HG03442 (cell line): Measurements from ENCODE around the gene HERPUD2.
"Not testable (repeated sequence)": the region's sequence is repeated elsewhere in the genome, so short reads cannot be mapped to it uniquely, and the experiment has no call there.

Source experiments
- ATAC-seq: cut with Tn5 transposase; IDR thresholded peaks from one replicate; pipeline ENCODE4 v1.9.1; 2021; ENCODE audit warnings: mild to moderate bottlenecking, moderate library complexity; ENCODE audit not compliant: unreplicated experiment

HERPUD2 gene

DNA sequence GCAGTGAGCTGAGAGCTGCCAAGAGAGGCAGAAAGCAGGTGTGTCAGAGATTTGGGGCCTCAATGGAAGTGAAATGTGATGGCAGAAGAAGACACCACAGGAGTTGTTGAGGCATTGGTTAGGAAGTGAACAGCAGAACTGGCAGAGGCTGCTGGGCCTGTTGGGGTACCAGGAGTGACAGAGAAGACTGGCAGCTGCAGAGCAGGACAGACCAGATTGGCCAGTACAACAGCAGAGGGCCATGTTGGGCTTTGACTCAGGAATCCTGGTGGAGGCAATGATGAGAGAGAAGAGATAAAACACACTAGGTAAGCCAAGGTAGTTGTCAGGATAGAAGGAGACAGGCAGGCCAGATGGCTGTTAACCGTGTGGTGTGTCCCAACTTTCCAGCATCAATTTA lies 19.9 kb upstream of the HERPUD2 start:
- ATAC-seq: no peak

DNA sequence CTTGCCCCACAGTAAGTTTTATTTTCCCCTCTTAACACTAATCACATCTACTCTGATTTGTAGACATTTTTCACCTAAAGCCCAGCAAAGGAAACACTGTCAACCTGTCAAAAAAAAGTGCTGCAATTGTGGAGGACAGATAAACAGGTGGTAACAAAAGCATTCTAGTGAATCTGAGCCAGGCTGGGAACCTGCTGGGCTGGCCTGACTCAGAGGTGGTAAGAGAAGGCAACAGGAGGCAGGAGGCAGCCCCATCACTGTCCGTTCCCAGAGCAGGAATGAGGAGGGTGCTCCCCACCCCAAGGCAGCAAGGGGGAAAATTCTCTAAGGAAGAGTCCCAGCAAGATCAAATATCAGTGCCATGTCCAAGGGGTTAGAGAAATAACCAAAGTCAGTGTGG lies 19.5 kb upstream of the HERPUD2 start:
- no peak for ATAC-seq

DNA sequence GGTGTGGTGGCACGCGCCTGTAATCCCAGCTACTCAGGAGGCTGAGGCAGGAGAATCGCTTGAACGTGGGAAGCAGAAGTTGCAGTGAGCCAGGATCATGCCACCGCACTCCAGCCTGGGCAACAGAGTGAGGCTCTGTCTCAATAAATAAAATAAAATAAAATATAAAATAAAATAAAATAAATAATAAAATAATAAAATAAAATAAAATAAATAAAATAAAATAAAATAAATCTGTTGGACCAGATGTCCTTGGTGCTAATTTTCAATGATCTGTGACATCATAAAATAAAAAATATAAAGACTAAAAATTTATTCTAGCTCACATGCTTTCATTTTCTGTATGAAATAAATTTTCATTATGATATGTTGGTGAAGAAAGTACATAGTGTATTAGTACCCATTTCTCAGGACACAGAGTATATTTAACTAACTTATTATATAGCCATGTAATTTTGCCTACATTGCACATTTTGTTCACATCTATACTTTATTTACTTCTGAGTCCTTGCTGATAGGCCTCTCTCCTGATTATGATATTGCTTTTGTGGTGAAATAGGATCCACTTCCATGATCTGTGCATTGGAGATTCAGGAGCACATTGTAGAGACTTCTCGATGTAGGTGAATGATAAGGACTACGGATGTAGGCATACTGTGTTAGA lies 17.8 kb upstream of the HERPUD2 start:
- no peak for ATAC-seq

DNA sequence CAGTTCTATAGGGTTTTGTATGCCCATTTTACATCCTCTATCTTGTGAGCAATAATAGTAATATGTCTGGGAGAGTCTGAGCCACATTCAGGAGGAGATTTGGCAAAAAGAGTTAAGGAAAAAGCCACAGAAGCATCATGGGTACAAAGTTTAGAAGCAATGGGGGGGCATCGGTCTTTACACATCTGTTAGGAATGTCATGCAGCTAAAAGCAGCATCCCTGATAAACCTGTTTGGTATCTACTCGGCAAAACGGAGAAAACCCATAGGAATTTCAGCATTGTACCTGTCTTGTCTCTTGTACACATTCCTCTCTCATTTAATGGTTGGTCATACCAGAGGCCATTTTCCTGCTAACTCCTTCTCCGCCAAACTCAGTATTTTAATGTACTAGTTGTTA lies 12.5 kb upstream of the HERPUD2 start:
- ATAC-seq: no peak

DNA sequence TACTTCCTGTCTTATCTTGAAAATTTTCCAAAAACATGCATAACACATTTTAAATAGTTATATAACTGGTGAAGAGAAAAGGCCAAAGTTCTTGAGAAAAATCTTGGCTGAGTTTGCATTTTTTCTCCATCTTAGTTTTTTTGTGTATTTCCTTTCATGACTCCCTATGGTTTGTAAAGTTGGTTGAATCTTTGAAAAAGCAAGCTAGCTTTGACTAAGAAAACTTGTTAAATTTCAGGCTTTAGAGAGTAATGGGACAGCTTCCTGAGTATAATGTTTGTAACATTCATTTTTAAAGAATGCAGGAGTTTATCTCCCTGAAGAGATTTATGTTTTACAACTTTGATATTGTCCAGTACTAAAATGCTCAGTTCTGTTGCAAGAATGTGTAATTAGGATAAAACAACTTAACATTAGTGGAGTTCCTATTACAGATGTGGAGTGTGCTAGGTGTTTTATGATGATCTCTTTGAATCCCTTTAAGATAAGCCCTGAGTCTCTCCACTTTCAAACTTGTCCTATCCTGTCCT lies 11.1 kb upstream of the HERPUD2 start:
- no peak for ATAC-seq

DNA sequence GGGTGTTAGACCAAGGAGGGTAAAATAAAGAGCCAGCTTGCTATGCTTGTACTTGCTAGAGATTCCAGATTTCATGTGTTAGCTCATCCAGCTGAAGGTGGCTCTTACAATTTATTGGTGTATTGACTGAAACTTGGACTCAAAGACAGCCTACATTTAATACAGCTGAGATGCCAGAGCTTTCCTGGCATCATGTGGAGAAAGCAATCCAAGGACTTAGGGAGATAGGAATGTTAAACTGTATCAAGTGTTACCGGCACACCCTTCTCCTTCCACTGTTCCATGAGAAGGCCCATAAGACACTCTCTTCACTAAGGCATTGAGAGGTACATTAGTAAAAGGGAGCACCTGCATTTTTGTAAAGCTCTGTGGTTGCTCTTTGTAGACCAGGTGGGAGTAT lies 9.3 kb upstream of the HERPUD2 start:
- ATAC-seq: no peak

DNA sequence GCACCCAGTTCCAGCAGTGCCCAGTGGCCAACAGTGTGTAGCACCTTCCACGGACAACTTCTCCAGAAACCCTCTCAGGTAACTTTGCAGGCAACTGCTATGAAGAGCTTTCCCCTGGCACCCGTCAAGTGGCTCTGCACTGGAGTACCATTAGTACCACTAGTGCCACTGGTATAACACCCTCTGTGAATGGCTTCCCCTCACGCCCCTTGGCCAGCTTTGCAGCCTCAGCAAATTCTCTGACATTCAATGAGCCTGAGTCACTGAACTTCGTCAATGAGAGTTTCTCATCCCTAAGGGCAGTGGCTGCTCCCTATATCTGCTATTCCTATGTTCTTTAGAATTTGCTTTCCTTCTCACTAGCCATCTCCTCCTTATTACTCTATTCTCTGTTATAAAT lies 7.6 kb upstream of the HERPUD2 start:
- ATAC-seq: no peak

DNA sequence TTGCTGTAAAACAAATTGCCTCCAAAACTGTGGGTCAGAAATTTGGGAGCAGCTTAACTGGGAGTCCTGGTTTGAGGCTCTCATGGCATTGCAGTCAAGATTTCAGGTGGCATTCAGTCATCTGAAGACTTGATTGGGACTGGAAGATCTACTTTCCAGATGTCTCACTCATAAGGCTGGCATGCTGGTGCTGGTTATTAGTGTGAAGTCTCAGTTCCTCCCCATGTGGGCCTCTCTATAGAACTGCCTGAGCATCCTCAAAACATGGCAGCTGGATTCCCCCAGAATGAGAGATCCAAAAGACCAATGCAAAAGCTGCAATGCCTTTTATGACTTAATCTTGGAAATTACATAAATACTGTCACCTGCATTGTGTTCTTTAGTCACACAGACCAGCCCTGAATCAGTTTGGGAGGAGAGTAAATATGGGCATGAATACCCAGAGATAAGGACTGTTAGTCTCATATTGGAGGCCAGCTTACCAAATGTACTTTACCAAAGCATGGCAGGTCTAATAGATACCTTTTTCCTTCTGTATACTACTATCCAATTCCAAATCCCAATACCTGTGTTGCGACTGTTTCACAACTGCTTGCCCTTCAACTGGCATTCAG lies 6.5 kb upstream of the HERPUD2 start:
- ATAC-seq: peak; percentile 79

DNA sequence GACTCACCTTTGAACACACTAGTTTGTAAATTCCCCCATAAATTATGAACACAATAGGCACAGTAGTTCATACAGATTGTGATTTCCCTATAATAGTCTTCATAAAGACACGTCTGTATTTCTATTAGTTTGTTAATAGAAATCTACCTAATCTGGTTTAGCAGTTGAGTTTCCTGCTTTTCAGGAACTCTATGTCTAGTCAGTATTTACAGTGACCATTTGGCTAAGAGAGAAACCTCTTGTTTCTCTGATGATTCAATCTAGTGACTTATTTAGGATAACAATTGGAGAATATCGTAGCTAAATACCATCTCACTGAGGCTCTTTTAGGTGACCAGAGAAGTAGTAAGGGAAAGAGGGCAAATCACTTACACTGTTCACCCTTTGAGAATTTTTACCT lies 5.9 kb upstream of the HERPUD2 start:
- no peak for ATAC-seq

DNA sequence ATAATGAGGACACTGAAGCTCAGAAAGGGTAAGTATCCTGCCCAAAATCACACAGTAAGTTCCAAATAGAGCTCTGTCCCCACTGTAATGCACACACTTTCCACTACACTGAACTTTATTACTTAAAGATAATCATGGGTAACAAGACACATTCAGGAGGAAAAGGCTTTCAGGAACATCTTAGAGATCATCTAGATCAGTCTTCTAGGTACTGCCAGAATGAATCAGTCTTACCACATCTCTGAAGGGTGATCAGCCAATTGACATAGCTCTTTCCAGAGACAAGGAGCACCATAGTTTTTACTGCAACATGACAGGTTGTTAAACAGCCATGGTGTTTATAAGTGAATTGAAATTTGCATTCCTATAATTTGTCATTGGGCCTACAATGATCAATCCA lies 5.4 kb upstream of the HERPUD2 start:
- ATAC-seq: no peak

DNA sequence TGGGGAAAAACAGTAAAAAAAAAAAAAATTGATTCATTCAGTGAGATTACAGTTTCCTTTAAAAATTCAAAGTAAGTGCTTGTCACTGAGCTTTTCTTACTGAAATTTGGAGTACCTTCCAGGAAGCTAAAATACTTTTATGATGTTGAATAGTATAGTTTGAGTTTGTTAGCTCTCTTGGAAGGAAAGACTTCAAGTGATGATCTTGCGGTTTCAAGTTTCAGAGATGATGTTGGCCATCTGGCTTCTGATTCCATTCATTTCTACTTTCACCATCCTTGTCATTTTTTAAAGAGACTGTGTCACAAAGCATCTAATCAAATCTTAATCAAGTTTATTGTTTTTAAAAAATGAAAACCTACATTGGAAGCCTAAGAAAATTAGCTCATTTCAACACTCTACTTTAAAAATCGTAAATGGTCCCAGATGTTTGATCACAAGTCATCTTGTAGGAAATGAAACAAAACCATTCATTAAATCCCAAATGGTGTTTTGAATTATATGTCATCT lies 4.9 kb upstream of the HERPUD2 start:
- no peak for ATAC-seq

DNA sequence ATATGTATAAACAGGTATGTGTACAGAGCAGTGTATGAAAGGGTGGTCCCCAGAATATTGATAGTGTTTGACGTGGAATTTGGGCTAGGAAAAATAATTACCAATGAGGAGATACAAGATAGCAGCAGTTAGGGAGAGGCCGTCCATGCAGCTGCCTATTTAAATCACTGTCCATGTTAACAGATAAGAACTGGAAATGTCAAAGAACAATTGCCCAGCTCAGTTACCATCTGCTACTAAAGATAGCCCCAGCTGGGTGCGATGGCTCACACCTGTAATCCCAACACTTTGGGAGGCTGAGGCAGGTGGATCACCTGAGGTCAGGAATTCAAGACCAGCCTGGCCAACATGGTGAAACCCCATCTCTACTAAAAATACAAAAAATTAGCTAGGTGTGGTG lies 3.4 kb upstream of the HERPUD2 start:
- not testable (repeated sequence) for ATAC-seq

DNA sequence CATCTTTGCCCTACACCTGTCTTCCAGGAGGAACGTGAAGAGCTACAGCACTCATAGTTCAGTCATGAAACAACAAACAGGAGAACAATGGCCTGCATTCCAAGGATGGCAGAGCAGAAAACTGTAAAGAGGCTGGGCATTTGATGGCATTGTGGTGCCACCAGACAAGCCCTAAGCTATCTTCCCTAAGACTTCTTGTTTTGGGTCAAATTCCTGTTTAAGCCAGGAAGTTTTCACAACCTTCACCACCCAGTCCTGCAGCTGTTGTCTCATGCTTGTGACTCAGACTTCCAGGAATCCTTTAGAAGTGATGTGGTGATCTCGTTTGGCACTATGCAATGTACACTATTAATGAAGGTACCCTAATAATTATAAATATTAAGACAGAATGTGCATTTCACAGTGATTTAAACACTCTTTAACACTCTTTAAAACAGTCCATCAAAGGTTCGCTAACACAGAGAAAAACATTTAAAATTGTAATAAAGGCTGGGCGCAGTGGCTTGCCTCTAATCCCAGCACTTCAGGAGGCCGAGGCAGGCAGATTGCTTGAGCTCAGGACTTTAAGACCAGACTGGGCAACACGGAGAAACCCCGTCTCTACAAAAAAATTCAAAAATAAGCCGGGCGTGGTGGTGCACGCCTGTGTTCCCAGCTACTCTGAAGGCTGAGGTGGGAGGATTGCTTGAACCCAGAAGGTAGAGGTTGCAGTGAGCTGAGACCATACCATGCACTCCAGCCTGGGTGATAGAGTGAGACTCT lies 2.7 kb upstream of the HERPUD2 start:
- no peak for ATAC-seq

DNA sequence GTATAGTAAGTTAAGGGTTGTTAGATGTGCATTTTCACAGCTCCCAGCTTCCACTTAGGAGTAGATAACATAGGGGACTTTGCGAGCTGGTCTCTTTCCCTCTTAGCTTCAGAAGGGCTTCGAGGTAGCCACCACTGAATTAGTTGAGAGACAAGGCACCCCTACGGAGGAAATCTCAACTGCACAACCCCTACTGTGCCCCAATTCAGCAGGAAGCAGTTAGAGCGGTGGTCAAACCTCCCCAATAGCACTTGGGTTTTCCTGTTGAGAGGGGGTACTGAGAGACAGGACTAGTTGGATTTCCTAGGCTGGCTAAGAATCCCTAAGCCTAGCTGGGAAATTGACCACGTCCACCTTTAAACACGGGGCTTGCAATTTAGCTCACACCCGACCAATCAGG lies 1.1 kb upstream of the HERPUD2 start:
- ATAC-seq: no peak

DNA sequence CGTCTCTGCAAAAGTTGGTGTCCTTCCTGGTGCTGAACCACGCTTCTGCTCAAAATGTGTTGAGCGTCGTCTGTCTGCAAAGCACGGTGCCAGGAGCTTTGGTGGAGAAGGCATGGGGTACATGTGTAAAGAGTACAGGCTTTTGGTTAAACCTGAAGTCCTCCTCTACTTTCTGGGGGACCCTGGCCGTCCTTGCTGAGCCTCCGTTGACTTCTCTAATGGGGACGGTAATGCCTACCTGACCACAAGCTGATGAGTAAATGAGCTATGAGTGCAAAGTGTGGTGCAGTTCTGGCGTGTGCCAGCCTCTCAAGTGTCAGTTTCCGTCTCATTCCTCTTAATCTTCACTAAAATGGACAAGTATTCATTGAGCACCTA lies 527 bp upstream of the HERPUD2 start:
- ATAC-seq: no peak

DNA sequence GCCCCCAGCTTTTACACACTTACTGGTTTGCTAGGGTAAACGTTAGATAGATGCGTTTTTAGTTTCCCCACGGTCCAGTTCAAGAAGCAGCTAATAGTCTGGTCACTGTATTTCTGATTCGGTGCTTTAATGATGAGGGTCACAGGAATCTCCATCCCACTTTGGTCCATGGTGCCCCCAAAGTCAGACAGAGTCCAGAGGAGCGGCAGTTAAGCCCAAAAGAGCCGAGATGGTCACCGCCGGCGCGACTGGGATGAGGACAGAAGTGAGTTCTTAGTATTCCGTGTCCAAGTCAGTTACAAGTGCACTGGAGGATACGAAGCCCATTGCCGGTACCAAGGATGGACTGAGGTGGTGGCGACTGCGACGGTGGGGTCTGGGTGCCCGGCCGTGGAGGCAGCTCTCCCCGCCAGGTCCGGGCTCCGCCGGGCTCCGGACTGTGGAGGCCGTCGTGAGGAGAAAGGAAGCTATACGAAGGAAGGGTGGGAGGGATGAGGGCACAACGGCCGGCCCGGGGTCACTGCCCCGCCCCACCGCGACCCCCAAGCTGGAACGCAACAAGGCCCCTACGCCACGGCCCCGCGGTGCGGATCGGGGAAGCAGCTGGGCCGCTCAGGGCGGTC lies 663 bp downstream of the HERPUD2 start:
- peak; percentile 14 for ATAC-seq

DNA sequence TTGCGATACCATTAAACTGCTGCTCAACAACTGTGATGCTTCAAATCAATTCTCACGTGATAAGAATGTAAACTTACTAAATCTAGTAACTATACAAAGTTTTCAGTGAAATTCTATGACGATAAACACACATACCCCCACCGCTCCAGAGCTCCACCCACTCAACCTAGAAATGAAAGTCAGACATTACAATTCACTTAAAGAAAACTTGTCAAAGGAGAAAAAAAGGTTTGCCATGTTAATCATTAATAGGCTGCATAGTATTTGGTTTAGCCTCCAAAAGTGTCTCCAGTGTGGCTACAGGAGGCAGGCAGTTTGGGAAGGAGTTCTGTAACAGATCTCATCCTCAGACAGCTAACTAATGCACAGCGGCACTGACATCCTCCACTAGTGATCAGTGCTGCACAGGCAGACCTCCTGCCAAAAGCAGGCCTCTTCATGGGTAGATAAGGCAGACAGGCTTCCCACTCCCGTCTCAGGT lies 3.1 kb downstream of the HERPUD2 start:
- ATAC-seq: no peak

DNA sequence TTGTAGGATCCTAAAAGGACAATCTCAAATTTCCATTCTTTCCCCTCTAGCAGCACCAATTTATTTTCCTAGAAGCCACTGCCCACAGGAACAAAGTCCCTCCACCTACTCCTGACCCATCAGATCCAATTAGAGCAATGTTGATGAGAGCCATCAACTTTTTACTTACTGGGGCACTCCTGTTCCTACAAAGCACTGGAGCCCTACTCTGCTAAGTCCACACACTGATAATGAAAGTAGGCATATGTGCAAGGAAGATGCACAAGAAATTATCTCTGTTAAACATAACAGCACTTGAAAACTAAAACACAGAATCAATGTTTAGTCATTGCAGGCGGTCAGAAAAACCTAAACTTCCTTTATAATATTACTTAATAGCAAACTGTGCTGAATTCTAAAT lies 3.6 kb downstream of the HERPUD2 start:
- ATAC-seq: no peak

DNA sequence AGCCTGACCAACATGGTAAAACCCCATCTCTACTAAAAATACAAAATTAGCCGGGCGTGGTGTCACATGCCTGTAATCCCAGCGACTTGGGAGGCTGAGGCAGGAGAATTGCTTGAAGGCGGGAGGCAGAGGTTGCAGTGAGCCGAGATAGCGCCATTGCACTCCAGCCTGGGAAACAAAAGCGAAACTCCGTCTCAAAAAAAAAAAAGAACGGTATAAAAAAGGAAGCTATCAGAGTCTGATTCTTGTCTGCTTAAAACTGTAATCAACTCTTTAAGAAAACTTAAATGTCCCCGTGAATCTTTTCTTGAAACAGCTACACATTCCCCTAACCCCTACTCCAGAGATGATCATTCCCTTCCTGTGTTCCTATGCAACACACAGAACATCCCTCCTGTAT lies 4.3 kb downstream of the HERPUD2 start:
- not testable (repeated sequence) for ATAC-seq

DNA sequence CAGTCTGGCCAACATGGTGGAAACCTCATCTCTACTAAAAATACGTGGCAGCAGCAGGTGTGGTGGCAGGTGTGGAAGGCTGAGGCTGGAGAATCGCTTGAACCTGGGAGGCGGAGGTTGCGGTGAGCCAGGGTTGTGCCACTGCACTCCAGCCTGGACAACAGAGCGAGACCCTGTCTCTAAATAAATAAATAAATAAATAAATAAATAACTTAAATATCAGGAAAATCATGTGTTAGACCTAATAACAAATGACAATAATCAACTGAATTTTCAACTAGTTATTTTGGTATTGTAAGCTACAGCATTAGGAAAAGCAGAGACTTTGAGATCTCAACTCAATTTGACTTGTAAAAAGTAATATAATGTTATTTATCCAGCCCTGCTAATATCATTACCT lies 9.2 kb downstream of the HERPUD2 start:
- ATAC-seq: no peak
